K562 (cell line): ENCODE results near the gene FOXR1. TPM values are rescaled to one million over a fixed set of nuclear protein-coding genes. Genes with fewer than 3 reads are reported as not detected.

Experiments
- CCNT2 ChIP-seq: IDR thresholded peaks from 2 replicates; pipeline ENCODE4 v1.6.1; 2011; ENCODE audit warnings: borderline replicate concordance, low read depth, mild to moderate bottlenecking, moderate library complexity, mixed read lengths, low read length; ENCODE audit not compliant: insufficient read length; ENCODE audit errors: extremely low read depth
- ESRRB ChIP-seq: fragments of 250-450 bp; sonication (Bioruptor Pico); IDR thresholded peaks from 2 replicates; pipeline ENCODE4 v1.5.0; 2020; ENCODE audit warnings: mild to moderate bottlenecking, moderate library complexity, borderline replicate concordance
- FOXM1 ChIP-seq, 2 experiments: fragments of 450-650 bp in 1 of 2; sonication (generic) in 1 of 2; formaldehyde crosslinking in 1 of 2; IDR thresholded peaks; 2 replicates each; pipeline versions ENCODE4 v1.6.1 to v1.9.0; 2017 to 2022; ENCODE audit warnings: low read depth in 2 of 2, mild to moderate bottlenecking in 2 of 2, missing genetic modification reagents in 1 of 2, moderate library complexity in 1 of 2
- GTF2E2 ChIP-seq: fragments of 200-800 bp; sonication (Bioruptor generic); IDR thresholded peaks from 2 replicates; pipeline ENCODE4 v1.6.1; 2016; ENCODE audit warnings: missing genetic modification characterization, missing compliant biosample characterization
- HMGN3 ChIP-seq: IDR thresholded peaks from 2 replicates; pipeline ENCODE4 v1.6.1; 2011; ENCODE audit warnings: borderline replicate concordance, low read depth, mild to moderate bottlenecking, mixed read lengths, low read length; ENCODE audit not compliant: insufficient read length; ENCODE audit errors: extremely low read depth
- HNRNPL ChIP-seq: fragments of 200-400 bp; formaldehyde crosslinking; IDR thresholded peaks from 2 replicates; pipeline ENCODE4 v1.6.1; 2017; ENCODE audit warnings: low read depth, mild to moderate bottlenecking, low read length
- NELFE ChIP-seq: IDR thresholded peaks from 2 replicates; pipeline ENCODE4 v1.6.1; 2011; ENCODE audit warnings: mild to moderate bottlenecking; ENCODE audit not compliant: insufficient read depth, insufficient read length
- OTX1 ChIP-seq: fragments of 450-650 bp; formaldehyde crosslinking; IDR thresholded peaks from 2 replicates; pipeline ENCODE4 v1.4.0; 2022; ENCODE audit warnings: mild to moderate bottlenecking
- POLR2B ChIP-seq: fragments of 450-650 bp; IDR thresholded peaks from 2 replicates; pipeline ENCODE4 v1.6.1; 2018; ENCODE audit warnings: low read depth; ENCODE audit not compliant: partially characterized antibody
- SPI1 ChIP-seq: IDR thresholded peaks from 2 replicates; pipeline ENCODE4 v1.6.1; 2011; ENCODE audit warnings: low read depth, low read length, control low read depth, borderline replicate concordance
- TRIM28 ChIP-seq: fragments of 450-650 bp; IDR thresholded peaks from 2 replicates; pipeline ENCODE4 v1.6.1; 2017
- ZNF431 ChIP-seq: sonication (generic); formaldehyde crosslinking; IDR thresholded peaks from 2 replicates; pipeline ENCODE4 v1.8.0; 2022; ENCODE audit warnings: mild to moderate bottlenecking, missing genetic modification reagents
- polyA plus RNA-seq, 8 experiments: library from polyadenylated mRNA; depleted of rRNA in 4 of 8; stranded (reverse) in 5 of 8; unstranded in 3 of 8; fragments of >200 nt; fragmentation: Nextera tagmentation in 2 of 8; fragmentation: Illumina TruSeq in 1 of 8; extraction: Ambion mirVana in 2 of 8; extraction: Trizol in 1 of 8; gene quantifications; 2 replicates each; pipeline versions ENCODE4 v1.2.1 to v1.2.3, GENCODE V29; 2011 to 2014; ENCODE audit warnings: inconsistent platforms in 1 of 8, missing spikeins in 1 of 8
- total RNA-seq, 7 experiments: library from RNA; depleted of rRNA in 6 of 7; stranded (reverse); fragments of >200 nt in 6 of 7; fragmentation: Illumina TruSeq in 2 of 7; extraction: Trizol in 2 of 7; gene quantifications; 2 replicates each; pipeline versions ENCODE4 v1.2.1 to v1.2.3, GENCODE V29; 2011 to 2021; ENCODE audit warnings: low replicate concordance in 1 of 7
- TF ChIP-seq, protein P1 (sequence below): fragments of 250-450 bp; sonication (Bioruptor Pico); IDR thresholded peaks from 2 replicates; pipeline ENCODE4 v1.5.0; 2021; ENCODE audit warnings: mild to moderate bottlenecking, borderline replicate concordance
- TF ChIP-seq, protein P2 (sequence below): fragments of 450-650 bp; IDR thresholded peaks from 2 replicates; pipeline ENCODE4 v1.6.1; 2018; ENCODE audit warnings: mild to moderate bottlenecking, low read depth; ENCODE audit not compliant: partially characterized antibody
- TF ChIP-seq, protein P3 (sequence below): fragments of 250-450 bp; sonication (Bioruptor Pico); IDR thresholded peaks from 2 replicates; pipeline ENCODE4 v1.9.0; 2021; ENCODE audit warnings: mild to moderate bottlenecking, inconsistent platforms
- TF ChIP-seq, protein P4 (sequence below): sonication (generic); formaldehyde crosslinking; IDR thresholded peaks from 2 replicates; pipeline ENCODE4 v1.8.0; 2023; ENCODE audit warnings: mild to moderate bottlenecking, missing genetic modification reagents

FOXR1 gene
- total and polyA plus RNA-seq, 9 of the 15 experiments (the other 6 are each of a cell fraction or from before 2014, with no cell fraction given): not detected

DNA sequence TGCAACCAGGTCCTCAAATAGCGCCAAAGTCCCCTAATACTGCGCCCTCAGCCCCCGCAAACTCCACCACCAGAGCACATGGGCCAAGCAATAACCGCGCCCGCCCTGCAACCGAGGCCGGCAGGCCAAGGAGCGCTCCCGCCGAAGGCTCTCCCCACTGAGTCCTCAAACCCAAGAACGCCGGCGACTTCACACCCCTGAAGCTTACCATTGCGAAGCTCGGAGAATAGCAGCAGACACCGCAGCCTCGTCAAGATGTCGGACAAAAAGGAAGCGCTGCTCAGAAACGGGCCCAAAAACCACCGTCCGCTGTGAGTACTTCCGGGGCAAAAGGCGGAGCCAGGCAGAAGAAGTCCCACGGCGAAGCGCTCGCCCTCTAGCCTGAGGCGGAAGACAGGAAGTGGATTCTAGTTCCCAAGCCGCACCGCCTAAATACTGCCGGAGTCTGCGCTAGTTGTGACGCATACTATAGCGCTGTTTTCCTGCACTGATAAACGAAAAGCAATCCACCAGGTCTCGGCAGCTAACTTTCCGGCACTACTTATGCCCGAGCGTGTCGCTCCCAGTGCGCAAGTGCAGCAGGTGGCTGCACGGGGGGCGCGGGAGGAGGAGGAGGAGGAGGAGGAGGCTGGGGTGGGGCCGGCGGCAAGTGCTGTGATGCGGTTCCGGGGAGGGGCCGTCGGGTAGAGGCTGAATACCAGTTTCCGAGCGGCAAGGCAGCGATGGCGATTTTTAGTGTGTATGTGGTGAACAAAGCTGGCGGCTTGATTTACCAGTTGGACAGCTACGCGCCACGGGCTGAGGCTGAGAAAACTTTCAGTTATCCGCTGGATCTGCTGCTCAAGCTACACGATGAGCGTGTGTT, 46.7 kb downstream of the FOXR1 start, which contains the start of the genes RPS25 and TRAPPC4 (continued):
- TF ChIP-seq ESRRB (CRISPR knock-in tag) (no peak), NELFE (no peak), SPI1 (peak; percentile 96), HMGN3 (peak; percentile 61), ZNF431 (CRISPR knock-in tag) (no peak), GTF2E2 (peak; percentile 55), FOXM1 (IDR thresholded peaks at IDR 0.05; ENCODE audit: low read depth) (no peak), FOXM1 (CRISPR knock-in tag; IDR thresholded peaks at IDR 0.05; ENCODE audit: low read depth) (no peak; the same call in 1 of the 2 replicates), HNRNPL (no peak), TRIM28 (peak; percentile 40), OTX1 (CRISPR knock-in tag) (no peak), POLR2B (peak; percentile 91), CCNT2 (peak; percentile 5)
- TF ChIP-seq, protein P1, sequence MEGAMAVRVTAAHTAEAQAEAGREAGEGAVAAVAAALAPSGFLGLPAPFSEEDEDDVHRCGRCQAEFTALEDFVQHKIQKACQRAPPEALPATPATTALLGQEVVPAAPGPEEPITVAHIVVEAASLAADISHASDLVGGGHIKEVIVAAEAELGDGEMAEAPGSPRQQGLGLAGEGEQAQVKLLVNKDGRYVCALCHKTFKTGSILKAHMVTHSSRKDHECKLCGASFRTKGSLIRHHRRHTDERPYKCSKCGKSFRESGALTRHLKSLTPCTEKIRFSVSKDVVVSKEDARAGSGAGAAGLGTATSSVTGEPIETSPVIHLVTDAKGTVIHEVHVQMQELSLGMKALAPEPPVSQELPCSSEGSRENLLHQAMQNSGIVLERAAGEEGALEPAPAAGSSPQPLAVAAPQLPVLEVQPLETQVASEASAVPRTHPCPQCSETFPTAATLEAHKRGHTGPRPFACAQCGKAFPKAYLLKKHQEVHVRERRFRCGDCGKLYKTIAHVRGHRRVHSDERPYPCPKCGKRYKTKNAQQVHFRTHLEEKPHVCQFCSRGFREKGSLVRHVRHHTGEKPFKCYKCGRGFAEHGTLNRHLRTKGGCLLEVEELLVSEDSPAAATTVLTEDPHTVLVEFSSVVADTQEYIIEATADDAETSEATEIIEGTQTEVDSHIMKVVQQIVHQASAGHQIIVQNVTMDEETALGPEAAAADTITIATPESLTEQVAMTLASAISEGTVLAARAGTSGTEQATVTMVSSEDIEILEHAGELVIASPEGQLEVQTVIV (CRISPR knock-in tag): no peak
- TF ChIP-seq, protein P2, sequence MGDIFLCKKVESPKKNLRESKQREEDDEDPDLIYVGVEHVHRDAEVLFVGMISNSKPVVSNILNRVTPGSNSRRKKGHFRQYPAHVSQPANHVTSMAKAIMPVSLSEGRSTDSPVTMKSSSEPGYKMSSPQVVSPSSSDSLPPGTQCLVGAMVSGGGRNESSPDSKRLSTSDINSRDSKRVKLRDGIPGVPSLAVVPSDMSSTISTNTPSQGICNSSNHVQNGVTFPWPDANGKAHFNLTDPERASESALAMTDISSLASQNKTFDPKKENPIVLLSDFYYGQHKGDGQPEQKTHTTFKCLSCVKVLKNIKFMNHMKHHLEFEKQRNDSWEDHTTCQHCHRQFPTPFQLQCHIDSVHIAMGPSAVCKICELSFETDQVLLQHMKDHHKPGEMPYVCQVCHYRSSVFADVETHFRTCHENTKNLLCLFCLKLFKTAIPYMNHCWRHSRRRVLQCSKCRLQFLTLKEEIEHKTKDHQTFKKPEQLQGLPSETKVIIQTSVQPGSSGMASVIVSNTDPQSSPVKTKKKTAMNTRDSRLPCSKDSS: no peak
- TF ChIP-seq, protein P3, sequence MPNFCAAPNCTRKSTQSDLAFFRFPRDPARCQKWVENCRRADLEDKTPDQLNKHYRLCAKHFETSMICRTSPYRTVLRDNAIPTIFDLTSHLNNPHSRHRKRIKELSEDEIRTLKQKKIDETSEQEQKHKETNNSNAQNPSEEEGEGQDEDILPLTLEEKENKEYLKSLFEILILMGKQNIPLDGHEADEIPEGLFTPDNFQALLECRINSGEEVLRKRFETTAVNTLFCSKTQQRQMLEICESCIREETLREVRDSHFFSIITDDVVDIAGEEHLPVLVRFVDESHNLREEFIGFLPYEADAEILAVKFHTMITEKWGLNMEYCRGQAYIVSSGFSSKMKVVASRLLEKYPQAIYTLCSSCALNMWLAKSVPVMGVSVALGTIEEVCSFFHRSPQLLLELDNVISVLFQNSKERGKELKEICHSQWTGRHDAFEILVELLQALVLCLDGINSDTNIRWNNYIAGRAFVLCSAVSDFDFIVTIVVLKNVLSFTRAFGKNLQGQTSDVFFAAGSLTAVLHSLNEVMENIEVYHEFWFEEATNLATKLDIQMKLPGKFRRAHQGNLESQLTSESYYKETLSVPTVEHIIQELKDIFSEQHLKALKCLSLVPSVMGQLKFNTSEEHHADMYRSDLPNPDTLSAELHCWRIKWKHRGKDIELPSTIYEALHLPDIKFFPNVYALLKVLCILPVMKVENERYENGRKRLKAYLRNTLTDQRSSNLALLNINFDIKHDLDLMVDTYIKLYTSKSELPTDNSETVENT (CRISPR knock-in tag): no peak
- TF ChIP-seq, protein P4, sequence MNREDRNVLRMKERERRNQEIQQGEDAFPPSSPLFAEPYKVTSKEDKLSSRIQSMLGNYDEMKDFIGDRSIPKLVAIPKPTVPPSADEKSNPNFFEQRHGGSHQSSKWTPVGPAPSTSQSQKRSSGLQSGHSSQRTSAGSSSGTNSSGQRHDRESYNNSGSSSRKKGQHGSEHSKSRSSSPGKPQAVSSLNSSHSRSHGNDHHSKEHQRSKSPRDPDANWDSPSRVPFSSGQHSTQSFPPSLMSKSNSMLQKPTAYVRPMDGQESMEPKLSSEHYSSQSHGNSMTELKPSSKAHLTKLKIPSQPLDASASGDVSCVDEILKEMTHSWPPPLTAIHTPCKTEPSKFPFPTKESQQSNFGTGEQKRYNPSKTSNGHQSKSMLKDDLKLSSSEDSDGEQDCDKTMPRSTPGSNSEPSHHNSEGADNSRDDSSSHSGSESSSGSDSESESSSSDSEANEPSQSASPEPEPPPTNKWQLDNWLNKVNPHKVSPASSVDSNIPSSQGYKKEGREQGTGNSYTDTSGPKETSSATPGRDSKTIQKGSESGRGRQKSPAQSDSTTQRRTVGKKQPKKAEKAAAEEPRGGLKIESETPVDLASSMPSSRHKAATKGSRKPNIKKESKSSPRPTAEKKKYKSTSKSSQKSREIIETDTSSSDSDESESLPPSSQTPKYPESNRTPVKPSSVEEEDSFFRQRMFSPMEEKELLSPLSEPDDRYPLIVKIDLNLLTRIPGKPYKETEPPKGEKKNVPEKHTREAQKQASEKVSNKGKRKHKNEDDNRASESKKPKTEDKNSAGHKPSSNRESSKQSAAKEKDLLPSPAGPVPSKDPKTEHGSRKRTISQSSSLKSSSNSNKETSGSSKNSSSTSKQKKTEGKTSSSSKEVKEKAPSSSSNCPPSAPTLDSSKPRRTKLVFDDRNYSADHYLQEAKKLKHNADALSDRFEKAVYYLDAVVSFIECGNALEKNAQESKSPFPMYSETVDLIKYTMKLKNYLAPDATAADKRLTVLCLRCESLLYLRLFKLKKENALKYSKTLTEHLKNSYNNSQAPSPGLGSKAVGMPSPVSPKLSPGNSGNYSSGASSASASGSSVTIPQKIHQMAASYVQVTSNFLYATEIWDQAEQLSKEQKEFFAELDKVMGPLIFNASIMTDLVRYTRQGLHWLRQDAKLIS (CRISPR knock-in tag): peak; percentile 82
